ENCODE data around the gene YWHAG. TPM values are rescaled to one million over a fixed set of nuclear protein-coding genes. Genes with fewer than 3 reads are reported as not detected.

Gene YWHAG
- total RNA-seq, 2 donors from 2014 or later = 49.1 to 80.2 TPM

DNA sequence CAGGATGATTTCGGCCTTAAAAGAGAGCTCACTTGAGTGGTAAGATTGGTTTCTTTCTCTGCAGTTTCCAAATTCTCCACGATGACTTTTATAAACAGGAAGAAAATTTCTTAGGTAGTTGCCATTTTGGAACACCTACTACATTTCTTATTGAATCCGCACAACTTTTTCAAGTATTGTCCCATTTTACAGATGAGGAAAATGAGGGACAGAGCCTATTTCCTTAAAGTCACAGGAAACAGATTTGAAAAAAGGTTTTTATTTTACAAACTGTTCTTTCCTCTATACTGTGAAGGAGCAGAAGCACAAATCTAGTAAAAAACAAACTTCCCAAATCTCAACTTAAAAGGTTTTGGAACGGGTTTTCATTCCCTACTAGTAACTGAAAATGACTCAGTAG is 2.7 kb downstream of the YWHAG start:
- Histone ChIP-seq H3K36me3 (no peaks in the 10 kb centered on the region), H3K4me3 (no peak overlapping the region), H3K4me1 (replicated peaks) (peaks cover 7% of the 10 kb centered on the region), H3K27me3 (replicated peaks; ENCODE audit: insufficient read depth) (no peaks in the 10 kb centered on the region), H3K27ac (no peak overlapping the region), H3K9me3 (no peaks in the 10 kb centered on the region)
- WGBS = 82% methylated on average over 4 of the region's 4 CpGs
- no peak for DNase-seq (ENCODE audit: low spot score)
- TF ChIP-seq CTCF (IDR thresholded peaks at IDR 0.05) = no peak
- TF ChIP-seq POLR2A (IDR thresholded peaks at IDR 0.05) = no peak
- no peak for TF ChIP-seq POLR2AphosphoS5 (IDR thresholded peaks at IDR 0.05)
- intact Hi-C loops (cut with DNase I) = loop anchor here (5.0 kb wide), 2 partner anchors 39 to 64 kb away; no protein-coding TSS in a partner anchor

DNA sequence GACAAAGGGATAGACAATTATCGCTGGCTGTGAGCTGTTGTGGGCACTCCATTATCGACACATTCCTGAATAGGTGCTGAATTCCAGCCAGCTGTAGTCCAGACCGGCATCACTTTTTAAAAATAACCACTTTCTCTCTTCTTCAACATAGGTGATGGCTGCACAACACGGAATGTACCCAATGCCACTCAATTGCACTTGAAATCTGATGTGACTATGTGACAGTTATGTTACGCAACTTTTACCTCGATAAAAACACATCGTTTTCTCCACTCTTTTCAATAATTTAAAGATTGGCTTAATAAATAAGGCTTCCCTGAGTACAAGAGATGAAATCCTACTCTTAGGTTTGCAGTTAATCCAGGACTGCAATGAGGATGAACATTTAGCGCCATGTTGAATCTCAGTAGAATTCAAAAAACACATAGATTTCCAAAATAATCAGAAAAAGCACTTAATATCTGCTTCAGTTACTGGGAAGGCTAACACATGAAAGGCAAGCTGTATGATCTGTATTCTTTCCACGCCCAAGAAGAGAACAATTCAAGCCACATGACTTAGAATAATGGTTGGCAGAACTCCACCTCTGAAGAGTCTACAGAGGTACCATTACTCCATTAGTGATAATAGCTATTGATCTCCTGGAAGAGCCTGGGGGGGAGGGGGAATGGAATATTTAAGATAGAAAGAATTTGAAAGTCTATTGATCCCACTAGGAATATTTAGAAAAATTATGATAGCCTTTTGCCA is 3.6 kb downstream of the YWHAG start:
- 88% methylated on average over 9 of the region's 9 CpGs for WGBS
- no peaks in the 10 kb centered on the region for H3K9me3 ChIP-seq
- peaks cover 0 to 4% of the 10 kb centered on the region in 2 donors for H3K36me3 ChIP-seq
- H3K4me1 ChIP-seq (replicated peaks) = peaks cover 7% of the 10 kb centered on the region
- DNase-seq (ENCODE audit: low spot score) = no peak
- intact Hi-C loops (cut with DNase I) = loop anchor here (5.0 kb wide), 2 partner anchors 38 to 63 kb away; no protein-coding TSS in a partner anchor
- no peak overlapping the region for H3K4me3 ChIP-seq
- TF ChIP-seq POLR2A (IDR thresholded peaks at IDR 0.05) (no peak), CTCF (IDR thresholded peaks at IDR 0.05) (no peak), POLR2AphosphoS5 (IDR thresholded peaks at IDR 0.05) (no peak)
- no peaks in the 10 kb centered on the region for H3K27me3 ChIP-seq (replicated peaks; ENCODE audit: insufficient read depth)
- H3K27ac ChIP-seq = no peak overlapping the region

GRCh38 chr7:76354516-76354915 is 4.3 kb downstream of the YWHAG start:
- WGBS = 78% methylated on average over 4 of the region's 4 CpGs
- DNase-seq (ENCODE audit: low spot score) = no peak

GRCh38 chr7:76353744-76354143 is 5.0 kb downstream of the YWHAG start:
- TF ChIP-seq POLR2A (IDR thresholded peaks at IDR 0.05) = no peak
- no peak for TF ChIP-seq POLR2AphosphoS5 (IDR thresholded peaks at IDR 0.05)
- no peak for TF ChIP-seq CTCF (IDR thresholded peaks at IDR 0.05)
- peaks cover 0 to 10% of the 10 kb centered on the region in 2 donors for H3K36me3 ChIP-seq
- 93% methylated on average over 5 of the region's 5 CpGs for WGBS
- peaks cover 7% of the 10 kb centered on the region for H3K4me1 ChIP-seq (replicated peaks)
- DNase-seq (ENCODE audit: low spot score) = no peak
- no peaks in the 10 kb centered on the region for H3K9me3 ChIP-seq
- H3K27me3 ChIP-seq (replicated peaks; ENCODE audit: insufficient read depth) = no peaks in the 10 kb centered on the region
- no peak overlapping the region for H3K27ac ChIP-seq
- intact Hi-C loops (cut with DNase I) = no loop called here
- no peak overlapping the region for H3K4me3 ChIP-seq

More at GRCh38 chr7:76354516-76354915, 4.3 kb downstream of the YWHAG start:
- Histone ChIP-seq H3K9me3 (no peaks in the 10 kb centered on the region), H3K27ac (no peak overlapping the region), H3K36me3 (peaks cover 0 to 10% of the 10 kb centered on the region in 2 donors), H3K27me3 (replicated peaks; ENCODE audit: insufficient read depth) (no peaks in the 10 kb centered on the region), H3K4me1 (replicated peaks) (peaks cover 7% of the 10 kb centered on the region), H3K4me3 (no peak overlapping the region)
- intact Hi-C loops (cut with DNase I) = no loop called here
- no peak for TF ChIP-seq CTCF (IDR thresholded peaks at IDR 0.05)
- TF ChIP-seq POLR2AphosphoS5 (IDR thresholded peaks at IDR 0.05) = no peak
- no peak for TF ChIP-seq POLR2A (IDR thresholded peaks at IDR 0.05)

GRCh38 chr7:76352193-76352592 is 6.6 kb downstream of the YWHAG start:
- 72% methylated on average over 6 of the region's 6 CpGs for WGBS
- H3K27ac ChIP-seq = no peak overlapping the region
- no peak for DNase-seq (ENCODE audit: low spot score)
- intact Hi-C loops (cut with DNase I) = no loop called here
- peaks cover 7% of the 10 kb centered on the region for H3K4me1 ChIP-seq (replicated peaks)
- peaks cover 0 to 10% of the 10 kb centered on the region in 2 donors for H3K36me3 ChIP-seq
- H3K4me3 ChIP-seq = no peak overlapping the region
- TF ChIP-seq POLR2AphosphoS5 (IDR thresholded peaks at IDR 0.05) (no peak), POLR2A (IDR thresholded peaks at IDR 0.05) (no peak), CTCF (IDR thresholded peaks at IDR 0.05) (no peak)
- H3K27me3 ChIP-seq (replicated peaks; ENCODE audit: insufficient read depth) = no peaks in the 10 kb centered on the region
- H3K9me3 ChIP-seq = no peaks in the 10 kb centered on the region

Measured in prostate gland (tissue), 2 donors.